OCI-LY7 (cell line): ENCODE results near the gene SIRPG. TPM values are rescaled to one million over a fixed set of nuclear protein-coding genes. Genes with fewer than 3 reads are reported as not detected.
"Not testable (repeated sequence)": the region's sequence is repeated elsewhere in the genome, so short reads cannot be mapped to it uniquely, and the experiment has no call there.

Source experiments
- BruUV-seq: library from RNA; stranded (reverse); fragments of 400-500 nt; replicated peaks from 2 replicates; lab custom pipeline; 2021; lab: Mats Ljungman, UMichigan
- CTCF ChIA-PET: fragments of 300-600 bp; sonication (Branson Sonifier 250); formaldehyde crosslinking; loops from one replicate; lab custom pipeline; 2022; ENCODE audit warnings: antibody characterized with exemption; ENCODE audit not compliant: unreplicated experiment; lab: Charles Lee
- POLR2A ChIA-PET: fragments of 300-600 bp; sonication (Branson Sonifier 250); formaldehyde crosslinking; loops from one replicate; lab custom pipeline; 2022; ENCODE audit warnings: antibody characterized with exemption; lab: Charles Lee
- DNase-seq: peaks from one replicate; pipeline ENCODE4 v3.0.0-alpha.2; 2015; ENCODE audit warnings: low spot score
- H2AFZ ChIP-seq: fragments of 200-600 bp; sonication (generic), shearing (Covaris generic); 2 replicates; pipeline ENCODE4 v1.6.1; 2014; ENCODE audit warnings: mild to moderate bottlenecking, antibody characterized with exemption, low read length, moderate library complexity
- H3K27ac ChIP-seq: fragments of 200-600 bp; sonication (generic); 2 replicates; pipeline ENCODE4 v1.5.1; 2014; ENCODE audit warnings: mixed run types, low read depth, mild to moderate bottlenecking, moderate library complexity, low read length, inconsistent platforms; ENCODE audit not compliant: poor library complexity, severe bottlenecking
- H3K36me3 ChIP-seq: fragments of 200-600 bp; sonication (generic); 2 replicates; pipeline ENCODE4 v1.6.1; 2014; ENCODE audit warnings: mild to moderate bottlenecking, antibody characterized with exemption, low read length, moderate library complexity, mixed read lengths; ENCODE audit not compliant: insufficient read depth
- H3K4me1 ChIP-seq: fragments of 200-600 bp; sonication (generic); 2 replicates; pipeline ENCODE4 v1.5.1; 2014; ENCODE audit warnings: mild to moderate bottlenecking, low read length; ENCODE audit not compliant: insufficient read depth, poor library complexity, severe bottlenecking
- H3K4me2 ChIP-seq: fragments of 200-600 bp; sonication (generic); 2 replicates; pipeline ENCODE4 v1.6.1; 2014; ENCODE audit warnings: mild to moderate bottlenecking, low read length
- H3K4me3 ChIP-seq: fragments of 200-600 bp; sonication (generic); 2 replicates; pipeline ENCODE4 v1.5.1; 2014; ENCODE audit warnings: mild to moderate bottlenecking, low read depth, low read length; ENCODE audit not compliant: poor library complexity, severe bottlenecking
- H3K79me2 ChIP-seq: fragments of 200-600 bp; sonication (generic); 2 replicates; pipeline ENCODE4 v1.6.1; 2016; ENCODE audit warnings: low read depth, mild to moderate bottlenecking, low read length, moderate library complexity, mixed read lengths; ENCODE audit not compliant: insufficient read depth
- H3K9me2 ChIP-seq: fragments of 200-600 bp; sonication (generic); 2 replicates; pipeline ENCODE4 v1.6.1; 2016; ENCODE audit warnings: mild to moderate bottlenecking, low read length, mixed read lengths; ENCODE audit not compliant: insufficient read depth
- H3K9me3 ChIP-seq: fragments of 200-600 bp; sonication (generic); 2 replicates; pipeline ENCODE4 v1.6.1; 2014; ENCODE audit warnings: mild to moderate bottlenecking, mixed run types, low read length, mixed read lengths
- H4K20me1 ChIP-seq: fragments of 200-600 bp; sonication (generic); 2 replicates; pipeline ENCODE4 v1.6.1; 2014; ENCODE audit warnings: mild to moderate bottlenecking, antibody characterized with exemption, low read length, moderate library complexity, mixed read lengths; ENCODE audit not compliant: insufficient read depth
- EZH2phosphoT487 ChIP-seq: fragments of 200-600 bp; sonication (generic); IDR thresholded peaks from 2 replicates; pipeline ENCODE4 v1.6.1; 2018; ENCODE audit warnings: low read depth, borderline replicate concordance, mild to moderate bottlenecking, mixed run types, antibody characterized with exemption, low read length, moderate library complexity, mixed read lengths
- intact Hi-C: fragments of 100-400 bp; cut with micrococcal nuclease; formaldehyde crosslinking; loops from one replicate; pipeline ENCODE4 v1.10.0; 2022; ENCODE audit not compliant: unreplicated experiment
- total RNA-seq, 2 experiments: library from RNA; depleted of rRNA in 1 of 2; stranded (reverse); fragments of >200 nt in 1 of 2; shearing (Covaris generic) in 1 of 2; gene quantifications; 2 replicates each; pipeline ENCODE4 v1.2.3, GENCODE V29; 2014 to 2022
- TF ChIP-seq, protein P1 (sequence below): fragments of 200-600 bp; sonication (generic); conservative IDR thresholded peaks from 2 replicates; pipeline ENCODE4 v1.5.1; 2014; ENCODE audit warnings: mild to moderate bottlenecking, antibody characterized with exemption, low read length, moderate library complexity, mixed read lengths

Gene SIRPG
- total RNA-seq, 2 experiments from 2014 or later: not detected

- no peaks in the 10 kb centered on the region for H3K4me1 ChIP-seq
- ChIA-PET CTCF (no interaction called here), POLR2A (interaction anchor here (0.5 kb wide), 1 partner anchor 322 kb away, joined by 6 read pairs; no protein-coding TSS in a partner anchor)
- no peaks in the 10 kb centered on the region for H3K79me2 ChIP-seq
- TF ChIP-seq EZH2phosphoT487: no peak
- TF ChIP-seq, protein P1, sequence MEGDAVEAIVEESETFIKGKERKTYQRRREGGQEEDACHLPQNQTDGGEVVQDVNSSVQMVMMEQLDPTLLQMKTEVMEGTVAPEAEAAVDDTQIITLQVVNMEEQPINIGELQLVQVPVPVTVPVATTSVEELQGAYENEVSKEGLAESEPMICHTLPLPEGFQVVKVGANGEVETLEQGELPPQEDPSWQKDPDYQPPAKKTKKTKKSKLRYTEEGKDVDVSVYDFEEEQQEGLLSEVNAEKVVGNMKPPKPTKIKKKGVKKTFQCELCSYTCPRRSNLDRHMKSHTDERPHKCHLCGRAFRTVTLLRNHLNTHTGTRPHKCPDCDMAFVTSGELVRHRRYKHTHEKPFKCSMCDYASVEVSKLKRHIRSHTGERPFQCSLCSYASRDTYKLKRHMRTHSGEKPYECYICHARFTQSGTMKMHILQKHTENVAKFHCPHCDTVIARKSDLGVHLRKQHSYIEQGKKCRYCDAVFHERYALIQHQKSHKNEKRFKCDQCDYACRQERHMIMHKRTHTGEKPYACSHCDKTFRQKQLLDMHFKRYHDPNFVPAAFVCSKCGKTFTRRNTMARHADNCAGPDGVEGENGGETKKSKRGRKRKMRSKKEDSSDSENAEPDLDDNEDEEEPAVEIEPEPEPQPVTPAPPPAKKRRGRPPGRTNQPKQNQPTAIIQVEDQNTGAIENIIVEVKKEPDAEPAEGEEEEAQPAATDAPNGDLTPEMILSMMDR: no peak
- BruUV-seq: no TSS peak
- H3K4me3 ChIP-seq: no peak overlapping the region
- H2AFZ ChIP-seq: no peak overlapping the region
- no peak overlapping the region for H3K27ac ChIP-seq
- no peaks in the 10 kb centered on the region for H4K20me1 ChIP-seq
- no peaks in the 10 kb centered on the region for H3K9me3 ChIP-seq
- H3K4me2 ChIP-seq: no peak overlapping the region
- intact Hi-C loops: no loop called here
- H3K9me2 ChIP-seq: no peaks in the 10 kb centered on the region
- no peaks in the 10 kb centered on the region for H3K36me3 ChIP-seq
- DNase-seq: no peak
Observed at GRCh38 chr20:1646975-1647431, 10.6 kb downstream of the SIRPG start.

GRCh38 chr20:1644101-1644962, 13.2 kb downstream of the SIRPG start:
- intact Hi-C loops: no loop called here
- no peaks in the 10 kb centered on the region for H3K4me1 ChIP-seq
- CTCF ChIA-PET: no interaction called here
- no peaks in the 10 kb centered on the region for H3K9me3 ChIP-seq
- H2AFZ ChIP-seq: no peak overlapping the region
- H4K20me1 ChIP-seq: no peaks in the 10 kb centered on the region
- no peak overlapping the region for H3K4me2 ChIP-seq
- TF ChIP-seq, protein P1: no peak
- no peak for TF ChIP-seq EZH2phosphoT487
- POLR2A ChIA-PET: no interaction called here
- H3K36me3 ChIP-seq: no peaks in the 10 kb centered on the region
- no peaks in the 10 kb centered on the region for H3K79me2 ChIP-seq
- no TSS peak for BruUV-seq
- no peak overlapping the region for H3K27ac ChIP-seq
- H3K9me2 ChIP-seq: no peaks in the 10 kb centered on the region
- no peak for DNase-seq
- H3K4me3 ChIP-seq: no peak overlapping the region

- H3K9me3 ChIP-seq, POLR2A ChIA-PET, CTCF ChIA-PET, H3K4me1 ChIP-seq, H3K9me2 ChIP-seq, H4K20me1 ChIP-seq, DNase-seq, H3K4me2 ChIP-seq, intact Hi-C loops, H3K36me3 ChIP-seq, H2AFZ ChIP-seq, H3K4me3 ChIP-seq, BruUV-seq, H3K27ac ChIP-seq, H3K79me2 ChIP-seq: not testable (repeated sequence)
Observed at GRCh38 chr20:1638643-1639042, 18.9 kb downstream of the SIRPG start.
